COLO668 (cell line): ENCODE data around the gene TMEM41A.
"Not testable (repeated sequence)": the region's sequence is repeated elsewhere in the genome, so short reads cannot be mapped to it uniquely, and the experiment has no call there.

ENCODE experiments used
- DNase-seq: peaks from one replicate; lab custom pipeline; 2025; ENCODE audit not compliant: unreplicated experiment; lab: John Stamatoyannopoulos, UW

The TMEM41A gene

DNA sequence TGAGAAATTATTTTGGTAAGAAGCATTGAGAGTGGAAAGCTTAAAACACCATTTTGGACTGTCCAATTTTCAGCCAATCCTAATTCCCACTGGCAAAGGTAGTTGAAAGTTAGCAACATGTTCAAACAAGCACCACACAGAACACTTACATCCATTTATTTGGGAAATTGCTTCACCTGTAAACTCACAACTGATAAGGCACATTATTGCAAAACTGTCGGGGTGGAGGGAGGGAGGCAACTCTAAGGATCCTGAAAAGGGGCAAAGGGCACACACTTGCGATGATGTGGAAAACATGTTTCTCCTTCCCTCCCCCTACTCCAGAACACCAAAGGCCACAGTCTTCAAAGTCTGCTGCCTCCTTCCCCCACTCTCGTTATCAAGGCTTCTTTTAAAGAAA, 9.4 kb downstream of the TMEM41A start:
- no peak for DNase-seq

DNA sequence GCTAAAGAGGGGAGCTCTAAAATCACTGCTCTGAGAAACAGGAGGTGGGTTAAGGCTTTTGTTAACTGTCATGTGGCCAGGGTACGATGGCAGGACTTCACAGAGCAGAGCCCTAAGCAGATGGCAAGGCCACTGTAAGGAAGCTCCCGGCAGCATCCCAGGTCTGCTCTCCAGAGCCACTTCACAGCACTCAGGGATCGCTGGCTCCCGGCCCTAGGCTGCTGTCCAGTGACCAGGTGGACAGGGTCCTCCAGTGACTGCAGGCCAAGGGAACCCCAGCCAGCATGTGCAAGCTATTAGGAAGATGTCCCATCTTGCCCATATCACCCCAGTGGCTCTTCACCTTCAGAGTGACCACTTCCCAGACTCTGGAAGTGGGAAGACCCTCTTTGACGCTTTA, 10.4 kb downstream of the TMEM41A start:
- DNase-seq, result no peak

GRCh38 chr3:185486394-185486793, 12.4 kb downstream of the TMEM41A start:
- no peak for DNase-seq

GRCh38 chr3:185484296-185484695, 14.5 kb downstream of the TMEM41A start:
- no peak for DNase-seq

GRCh38 chr3:185479373-185479945, 19.4 kb downstream of the TMEM41A start:
- no peak for DNase-seq

- DNase-seq, result no peak
These were observed 21.5 kb downstream of the TMEM41A start for GRCh38 chr3:185477316-185477715.

DNA sequence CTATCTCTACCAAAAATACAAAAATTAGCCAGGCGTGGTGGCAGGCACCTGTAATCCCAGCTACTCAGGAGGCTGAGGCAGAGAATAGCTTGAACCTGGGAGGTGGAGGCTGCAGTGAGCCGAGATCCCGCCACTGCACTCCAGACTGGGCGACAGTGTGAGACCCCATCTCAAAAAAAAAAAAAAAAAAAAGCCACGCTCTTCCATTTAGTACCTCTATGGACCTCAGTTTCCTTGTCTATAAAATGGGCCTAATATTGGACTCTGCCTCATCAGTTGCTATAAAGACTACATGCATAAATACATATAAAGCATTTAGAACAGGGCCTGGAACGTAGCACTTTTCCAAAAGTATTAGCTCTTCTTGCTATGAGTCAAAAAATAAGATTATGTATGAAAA, 23.9 kb downstream of the TMEM41A start:
- DNase-seq, result not testable (repeated sequence)

- no peak for DNase-seq
These were observed 25.5 kb downstream of the TMEM41A start for GRCh38 chr3:185473290-185473815.

DNA sequence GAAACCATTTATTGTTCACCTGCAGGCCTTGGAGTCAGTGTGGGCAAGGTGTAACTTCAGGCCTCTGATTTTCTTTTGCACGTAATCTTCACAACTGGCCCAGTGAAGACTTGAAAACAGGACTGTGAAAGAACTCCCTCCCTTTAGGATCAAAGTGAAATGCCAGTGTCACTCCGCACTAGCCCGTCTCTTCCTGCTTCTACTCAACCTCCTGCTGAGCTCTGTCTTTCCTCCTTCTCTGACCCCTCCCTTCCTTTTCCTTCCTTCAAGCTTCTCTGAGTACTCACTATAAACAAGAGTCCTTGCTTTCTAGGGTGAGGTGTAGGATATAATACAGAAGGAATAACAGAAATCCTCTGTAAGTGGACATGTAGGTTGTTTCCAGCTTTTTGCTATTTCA, 28.5 kb downstream of the TMEM41A start:
- no peak for DNase-seq

- DNase-seq, result no peak
These were observed 29.3 kb downstream of the TMEM41A start for GRCh38 chr3:185469542-185469941.

- DNase-seq, result not testable (repeated sequence)
These were observed 32.7 kb downstream of the TMEM41A start for GRCh38 chr3:185466123-185466522.

GRCh38 chr3:185465471-185465870, 33.4 kb downstream of the TMEM41A start:
- no peak for DNase-seq

DNA sequence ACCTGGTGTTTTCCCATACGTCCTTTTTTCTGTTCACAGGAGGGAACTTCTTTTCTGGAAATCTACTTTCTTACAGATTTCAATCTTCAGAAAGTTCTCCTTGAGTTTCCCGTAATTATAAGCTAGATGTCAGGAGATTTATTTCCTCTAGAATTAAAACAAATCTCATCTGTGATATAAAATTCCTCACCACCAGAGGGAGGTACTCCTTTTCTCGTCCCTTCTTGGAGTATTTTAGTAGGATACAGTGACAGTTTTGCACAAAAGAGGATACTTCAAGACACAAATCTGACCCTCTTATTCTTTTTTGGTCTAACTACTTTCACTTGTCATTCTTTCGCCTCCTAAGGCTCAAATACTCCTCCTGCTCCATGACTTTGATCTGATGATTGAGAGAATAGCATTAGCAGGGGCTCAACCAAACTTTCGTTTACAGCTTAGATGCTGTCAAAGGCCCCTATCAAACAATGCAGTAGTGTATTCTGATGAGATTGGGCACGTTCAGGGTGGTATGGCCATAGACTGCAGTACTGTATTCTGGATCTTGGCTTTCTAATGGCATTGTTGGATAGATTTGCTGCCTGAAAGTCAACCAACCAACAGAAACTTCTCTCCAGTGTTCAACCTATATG, 38.0 kb downstream of the TMEM41A start:
- DNase-seq, result no peak

- DNase-seq, result no peak
These were observed 38.5 kb downstream of the TMEM41A start for GRCh38 chr3:185460309-185460708.

GRCh38 chr3:185457376-185457775, 41.5 kb downstream of the TMEM41A start:
- DNase-seq, result no peak

DNA sequence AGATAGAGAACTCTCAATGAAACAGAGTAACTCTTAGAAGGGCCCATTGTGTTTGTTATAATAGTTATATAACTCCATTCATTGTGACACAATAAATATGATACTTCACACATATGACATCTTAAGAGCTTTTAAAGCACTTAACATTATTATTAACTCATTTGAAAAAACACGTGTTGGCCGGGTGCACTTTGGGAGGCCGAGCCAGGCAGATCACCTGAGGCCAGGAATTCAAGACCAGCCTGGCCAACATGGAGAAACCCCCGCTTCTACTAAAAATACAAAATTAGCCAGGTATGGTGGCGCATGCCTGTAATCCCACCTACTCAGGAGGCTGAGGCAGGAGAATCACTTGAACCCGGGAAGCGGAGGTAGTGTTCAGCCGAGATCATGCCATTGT, 47.4 kb downstream of the TMEM41A start:
- not testable (repeated sequence) for DNase-seq

DNA sequence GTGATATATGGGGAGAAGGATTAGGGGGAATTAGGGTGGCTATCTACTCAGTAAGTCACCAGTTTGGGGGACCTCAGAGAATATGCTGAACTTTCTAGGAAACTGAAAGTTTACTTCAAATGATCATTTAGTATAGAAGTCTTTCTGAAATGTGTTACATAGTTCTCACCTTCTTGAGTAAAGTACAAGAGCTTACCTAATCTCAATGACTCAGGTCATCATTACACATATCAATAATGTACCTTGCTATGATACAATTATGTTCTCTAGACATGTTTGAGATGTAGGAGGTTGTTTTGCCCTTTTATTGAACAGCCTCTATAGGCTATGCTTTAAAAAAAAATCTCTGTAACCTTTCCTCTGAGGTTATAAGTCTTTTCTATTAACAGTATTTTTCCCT, 50.7 kb downstream of the TMEM41A start:
- no peak for DNase-seq

DNA sequence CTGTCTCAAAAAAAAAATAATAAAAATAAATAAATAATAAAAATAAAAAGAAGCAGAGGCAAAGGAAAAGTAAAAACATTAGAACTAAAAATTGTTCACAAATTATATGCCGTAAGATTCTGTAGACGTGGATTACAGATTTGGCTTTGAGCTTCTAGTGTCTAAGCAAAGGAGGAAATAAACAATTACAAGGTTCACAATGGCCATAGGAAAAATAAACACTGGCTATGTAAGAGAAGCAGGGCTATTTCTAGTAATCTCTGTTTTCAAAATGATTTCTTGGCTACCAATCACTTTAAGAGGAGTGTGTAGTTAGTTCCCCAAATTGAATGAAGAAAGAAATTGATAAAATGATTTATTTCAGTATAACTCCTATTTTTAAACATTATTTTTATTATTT, 54.5 kb downstream of the TMEM41A start:
- no peak for DNase-seq

- DNase-seq, result no peak
These were observed 56.8 kb downstream of the TMEM41A start for GRCh38 chr3:185442031-185442430.

GRCh38 chr3:185439745-185440466, 58.9 kb downstream of the TMEM41A start:
- DNase-seq, result no peak
